NCI-H2196 (cell line): ENCODE measurements around the gene CEP76.

Experiments
- DNase-seq: peaks from one replicate; lab custom pipeline; 2025; ENCODE audit not compliant: unreplicated experiment; lab: John Stamatoyannopoulos, UW

The CEP76 gene

GRCh38 chr18:12702221-12703095, at the start of gene CEP76, which contains the start of gene PSMG2:
TSS of gene CEP76 (minus strand) at chr18:12702723. CDS start at chr18:12702548, 175 bp downstream.
TSS of gene PSMG2 (plus strand) at chr18:12703042. CDS start at chr18:12703108, 66 bp downstream.
- DNase-seq, result peak; percentile 87

- DNase-seq, result no peak
Measured at GRCh38 chr18:12751891-12752290, 49.4 kb upstream of the CEP76 start.

GRCh38 chr18:12751503-12751884, 49.0 kb upstream of the CEP76 start:
- no peak for DNase-seq

GRCh38 chr18:12750715-12751502, 48.4 kb upstream of the CEP76 start:
- no peak for DNase-seq

GRCh38 chr18:12750076-12750714, 47.7 kb upstream of the CEP76 start:
- DNase-seq, result no peak

- no peak for DNase-seq
Measured at GRCh38 chr18:12749121-12749520, 46.6 kb upstream of the CEP76 start.

- DNase-seq, result no peak
Measured at GRCh38 chr18:12748671-12749070, 46.1 kb upstream of the CEP76 start.

GRCh38 chr18:12747530-12748315, 45.2 kb upstream of the CEP76 start:
- no peak for DNase-seq

GRCh38 chr18:12745095-12745795, 42.7 kb upstream of the CEP76 start:
- DNase-seq, result no peak

GRCh38 chr18:12744103-12744502, 41.6 kb upstream of the CEP76 start:
- DNase-seq, result peak; percentile 53

- no peak for DNase-seq
Measured at GRCh38 chr18:12742453-12742852, 39.9 kb upstream of the CEP76 start.

GRCh38 chr18:12741351-12741750, 38.8 kb upstream of the CEP76 start:
- peak; percentile 25 for DNase-seq

GRCh38 chr18:12737243-12737902, 34.9 kb upstream of the CEP76 start:
- DNase-seq, result no peak

GRCh38 chr18:12726774-12727550, 24.4 kb upstream of the CEP76 start:
- peak; percentile 88 for DNase-seq

- no peak for DNase-seq
Measured at GRCh38 chr18:12726331-12726730, 23.8 kb upstream of the CEP76 start.

- no peak for DNase-seq
Measured at GRCh38 chr18:12722731-12723130, 20.2 kb upstream of the CEP76 start.

- no peak for DNase-seq
Measured at GRCh38 chr18:12721495-12722275, 19.2 kb upstream of the CEP76 start.

- DNase-seq, result no peak
Measured at GRCh38 chr18:12711446-12711845, 8.9 kb upstream of the CEP76 start.
